A549 (cell line): ENCODE measurements around the gene PFDN2.

ENCODE experiments used
- HEYL ChIP-seq: fragments of 250-450 bp; sonication (Bioruptor Pico); IDR thresholded peaks from 2 replicates; pipeline ENCODE4 v1.8.0; 2021; ENCODE audit warnings: mild to moderate bottlenecking, moderate library complexity
- TF ChIP-seq, protein P1 (sequence below): fragments of 450-650 bp; IDR thresholded peaks from 2 replicates; pipeline ENCODE4 v1.6.1; 2014; ENCODE audit warnings: antibody characterized with exemption

DNA sequence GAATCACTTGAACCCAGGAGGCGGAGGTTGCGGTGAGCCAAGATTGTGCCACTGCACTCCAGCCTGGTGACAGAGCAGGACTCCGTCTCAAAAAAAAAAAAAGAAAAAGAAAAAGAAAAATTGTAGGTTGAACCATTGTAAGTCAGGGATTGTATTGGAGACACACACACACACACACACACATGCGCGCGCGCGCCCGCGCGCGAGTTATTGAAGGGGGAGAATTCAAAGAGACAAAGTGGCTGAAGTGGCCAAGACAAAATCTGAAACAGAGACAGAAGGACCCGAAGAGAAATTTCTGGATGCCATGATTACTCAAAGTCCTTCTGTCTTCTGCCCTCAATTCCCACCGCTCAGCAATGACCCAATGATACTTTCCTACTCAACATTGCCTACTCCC is 23.4 kb downstream of the PFDN2 start:
- no peak for TF ChIP-seq HEYL (CRISPR knock-in tag)
- TF ChIP-seq, protein P1, sequence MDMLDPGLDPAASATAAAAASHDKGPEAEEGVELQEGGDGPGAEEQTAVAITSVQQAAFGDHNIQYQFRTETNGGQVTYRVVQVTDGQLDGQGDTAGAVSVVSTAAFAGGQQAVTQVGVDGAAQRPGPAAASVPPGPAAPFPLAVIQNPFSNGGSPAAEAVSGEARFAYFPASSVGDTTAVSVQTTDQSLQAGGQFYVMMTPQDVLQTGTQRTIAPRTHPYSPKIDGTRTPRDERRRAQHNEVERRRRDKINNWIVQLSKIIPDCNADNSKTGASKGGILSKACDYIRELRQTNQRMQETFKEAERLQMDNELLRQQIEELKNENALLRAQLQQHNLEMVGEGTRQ = no peak
